HCT116 (cell line): ENCODE measurements around the gene RAPGEF1. TPM values are rescaled to one million over a fixed set of nuclear protein-coding genes. Genes with fewer than 3 reads are reported as not detected.

Experiments used
- ATAC-seq: fragments of 200-7000 bp; cut with Tn5 transposase; 2 replicates; pipeline ENCODE4 v1.9.1; 2020; ENCODE audit warnings: mild to moderate bottlenecking, moderate library complexity
- BruUV-seq: library from RNA; stranded (reverse); fragments of 400-500 nt; replicated peaks from 2 replicates; lab custom pipeline; 2021; lab: Mats Ljungman, UMichigan
- CTCF ChIA-PET: fragments of 300-600 bp; sonication (Branson Sonifier 250); formaldehyde crosslinking; loops from one replicate; lab custom pipeline; 2021; ENCODE audit warnings: antibody characterized with exemption; lab: Charles Lee
- POLR2A ChIA-PET: fragments of 300-600, 350-600 bp; sonication (Branson Sonifier 250); formaldehyde crosslinking; loops from one replicate; lab custom pipeline; 2021; ENCODE audit warnings: antibody characterized with exemption; lab: Charles Lee
- RAD21 ChIA-PET, 2 experiments: fragments of 300-600 bp; sonication (Branson Sonifier 250); formaldehyde crosslinking; loops; one replicate each; lab custom pipeline; 2023; ENCODE audit warnings: low total read pairs in 2 of 2; ENCODE audit not compliant: uncharacterized antibody in 2 of 2, unreplicated experiment in 2 of 2, low non-redundant PET in 1 of 2; lab: Charles Lee
- DNase-seq: peaks from one replicate; pipeline ENCODE4 v3.0.0-alpha.2; 2010; ENCODE audit warnings: low read depth, low spot score
- H2AFZ ChIP-seq: fragments of 200-600 bp; shearing (Covaris generic), sonication (generic); 2 replicates; pipeline ENCODE4 v1.6.1; 2017; ENCODE audit warnings: low read depth, mixed run types, mixed read lengths, antibody characterized with exemption, low read length; ENCODE audit not compliant: poor library complexity, severe bottlenecking
- H3K27ac ChIP-seq: 2 replicates; pipeline ENCODE4 v1.5.1; 2012; ENCODE audit warnings: low read depth, low read length
- H3K27me3 ChIP-seq: fragments of 200-600 bp; sonication (generic); 2 replicates; pipeline ENCODE4 v1.6.1; 2016; ENCODE audit warnings: mixed run types, low read length, mixed read lengths; ENCODE audit not compliant: insufficient read depth
- H3K36me3 ChIP-seq, 2 experiments: fragments of 200-500 bp in 1 of 2; fragments of 200-600 bp in 1 of 2; sonication (Bioruptor generic) in 1 of 2; sonication (generic) in 1 of 2; 2 replicates each; pipeline versions ENCODE4 v1.5.1 to v1.6.1; 2014 to 2016; ENCODE audit warnings: low read length in 2 of 2, inconsistent platforms in 1 of 2, mixed read lengths in 1 of 2, mixed run types in 1 of 2; ENCODE audit not compliant: insufficient read depth in 2 of 2, control insufficient read depth in 1 of 2
- H3K4me1 ChIP-seq, 2 experiments: fragments of 200-600 bp in 1 of 2; sonication (generic) in 1 of 2; 2 replicates each; pipeline versions ENCODE4 v1.5.1 to v1.6.1; 2012 to 2017; ENCODE audit warnings: low read length in 2 of 2, inconsistent platforms in 1 of 2, mild to moderate bottlenecking in 1 of 2, mixed read lengths in 1 of 2, mixed run types in 1 of 2, moderate library complexity in 1 of 2; ENCODE audit not compliant: insufficient read depth in 2 of 2, control insufficient read depth in 1 of 2
- H3K4me2 ChIP-seq: fragments of 200-600 bp; sonication (generic); 2 replicates; pipeline ENCODE4 v1.6.1; 2017; ENCODE audit warnings: mixed run types, low read length, mixed read lengths
- H3K4me3 ChIP-seq, 2 experiments: fragments of 200-600 bp in 1 of 2; sonication (generic) in 1 of 2; replicated peaks in 1 of 2; 2 replicates each; pipeline ENCODE4 v1.5.1; 2011 to 2016; ENCODE audit warnings: low read length in 2 of 2, control low read depth in 1 of 2, low read depth in 1 of 2, mild to moderate bottlenecking in 1 of 2, mixed read lengths in 1 of 2, mixed run types in 1 of 2
- H3K79me2 ChIP-seq: fragments of 200-600 bp; sonication (generic); 2 replicates; pipeline ENCODE4 v1.6.1; 2017; ENCODE audit warnings: mild to moderate bottlenecking, mixed run types, low read length, moderate library complexity, mixed read lengths; ENCODE audit not compliant: insufficient read depth
- H3K9ac ChIP-seq: fragments of 200-600 bp; sonication (generic); 2 replicates; pipeline ENCODE4 v1.6.1; 2016; ENCODE audit warnings: low read length, mixed read lengths
- H3K9me2 ChIP-seq: fragments of 200-600 bp; sonication (generic), shearing (Covaris generic); 2 replicates; pipeline ENCODE4 v1.6.1; 2017; ENCODE audit warnings: mixed run types, mild to moderate bottlenecking, moderate library complexity; ENCODE audit not compliant: insufficient read depth
- H3K9me3 ChIP-seq, 2 experiments: fragments of 200-500 bp in 1 of 2; fragments of 200-600 bp in 1 of 2; sonication (Bioruptor generic) in 1 of 2; sonication (generic) in 1 of 2; 2 replicates each; pipeline ENCODE4 v1.6.1; 2014 to 2017; ENCODE audit warnings: low read length in 2 of 2, mixed read lengths in 2 of 2, inconsistent platforms in 1 of 2, low read depth in 1 of 2, mild to moderate bottlenecking in 1 of 2, mixed run types in 1 of 2, moderate library complexity in 1 of 2; ENCODE audit not compliant: control insufficient read depth in 1 of 2, insufficient read depth in 1 of 2
- H4K20me1 ChIP-seq: fragments of 200-600 bp; sonication (generic), shearing (Covaris generic); 2 replicates; pipeline ENCODE4 v1.6.1; 2017; ENCODE audit warnings: mixed run types, mild to moderate bottlenecking, moderate library complexity; ENCODE audit not compliant: insufficient read depth
- CBX3 ChIP-seq: IDR thresholded peaks from 2 replicates; pipeline ENCODE4 v1.6.1; 2012; ENCODE audit warnings: low read depth
- CEBPB ChIP-seq: IDR thresholded peaks from 2 replicates; pipeline ENCODE4 v1.6.1; 2012; ENCODE audit warnings: low read depth
- EGR1 ChIP-seq: IDR thresholded peaks from 2 replicates; pipeline ENCODE4 v1.6.1; 2012; ENCODE audit warnings: low read depth
- ELF1 ChIP-seq: IDR thresholded peaks from 2 replicates; pipeline ENCODE4 v1.6.1; 2012; ENCODE audit warnings: low read depth, borderline replicate concordance
- EZH2 ChIP-seq: fragments of 200-600 bp; sonication (generic); IDR thresholded peaks from 2 replicates; pipeline ENCODE4 v1.6.1; 2017; ENCODE audit warnings: antibody characterized with exemption, mixed run types
- EZH2phosphoT487 ChIP-seq: fragments of 200-600 bp; IDR thresholded peaks from 2 replicates; pipeline ENCODE4 v1.6.1; 2018; ENCODE audit warnings: antibody characterized with exemption, borderline replicate concordance
- FOSL1 ChIP-seq: IDR thresholded peaks from 2 replicates; pipeline ENCODE4 v1.6.1; 2012; ENCODE audit warnings: low read depth
- JUND ChIP-seq: IDR thresholded peaks from 2 replicates; pipeline ENCODE4 v1.6.1; 2012
- POLR2A ChIP-seq: IDR thresholded peaks from 2 replicates; pipeline ENCODE4 v1.7.0; 2011; ENCODE audit warnings: borderline replicate concordance; ENCODE audit not compliant: insufficient read depth, insufficient read length; ENCODE audit errors: extremely low read depth
- POLR2AphosphoS5 ChIP-seq: IDR thresholded peaks from 2 replicates; pipeline ENCODE4 v1.6.1; 2011; ENCODE audit warnings: mild to moderate bottlenecking, low read depth, low read length, moderate library complexity
- RAD21 ChIP-seq: IDR thresholded peaks from 2 replicates; pipeline ENCODE4 v1.6.1; 2012; ENCODE audit warnings: low read depth, mild to moderate bottlenecking
- SIN3A ChIP-seq: IDR thresholded peaks from 2 replicates; pipeline ENCODE4 v1.6.1; 2012; ENCODE audit warnings: low read depth
- SP1 ChIP-seq: IDR thresholded peaks from 2 replicates; pipeline ENCODE4 v1.6.1; 2012; ENCODE audit warnings: low read depth
- TCF7L2 ChIP-seq: IDR thresholded peaks from 2 replicates; pipeline ENCODE4 v1.7.0; 2011; ENCODE audit warnings: borderline replicate concordance, inconsistent platforms; ENCODE audit not compliant: insufficient read depth, insufficient read length; ENCODE audit errors: extremely low read depth
- YY1 ChIP-seq: IDR thresholded peaks from 2 replicates; pipeline ENCODE4 v1.6.1; 2011; ENCODE audit warnings: low read length, low read depth, moderate library complexity, mild to moderate bottlenecking; ENCODE audit not compliant: insufficient replicate concordance; ENCODE audit errors: extremely low read depth
- ZFX ChIP-seq: fragments of 450-650 bp; IDR thresholded peaks from 2 replicates; pipeline ENCODE4 v1.6.1; 2017
- ZNF274 ChIP-seq: fragments of 200-500 bp; sonication (Bioruptor generic); IDR thresholded peaks from 2 replicates; pipeline ENCODE4 v1.6.1; 2014; ENCODE audit warnings: mild to moderate bottlenecking, low read depth, low read length, inconsistent platforms
- intact Hi-C: fragments of 100-400 bp; cut with micrococcal nuclease; formaldehyde crosslinking; loops from 2 replicates; pipeline ENCODE4 v1.10.0; 2022
- total RNA-seq: library from RNA; stranded (reverse); gene quantifications from one replicate; pipeline ENCODE4 v1.2.1, GENCODE V29; 2021; ENCODE audit not compliant: unreplicated experiment
- TF ChIP-seq, protein P1 (sequence below): IDR thresholded peaks from 2 replicates; pipeline ENCODE4 v1.6.1; 2012; ENCODE audit warnings: low read depth
- TF ChIP-seq, protein P2 (sequence below): IDR thresholded peaks from 2 replicates; pipeline ENCODE4 v1.6.1; 2012
- TF ChIP-seq, protein P3 (sequence below), 3 experiments: fragments of 200-600 bp in 1 of 3; sonication (generic) in 1 of 3; IDR thresholded peaks in 2 of 3; conservative IDR thresholded peaks in 1 of 3; 2 replicates each; pipeline ENCODE4 v1.5.1; 2012 to 2017; ENCODE audit warnings: low read depth in 2 of 3, low read length in 2 of 3, antibody characterized with exemption in 1 of 3, borderline replicate concordance in 1 of 3, control low read depth in 1 of 3, mild to moderate bottlenecking in 1 of 3, mixed read lengths in 1 of 3, mixed run types in 1 of 3, moderate library complexity in 1 of 3; ENCODE audit not compliant: insufficient read depth in 1 of 3

Gene RAPGEF1
- total RNA-seq, 1 experiment from 2014 or later, result 43.0 TPM

DNA sequence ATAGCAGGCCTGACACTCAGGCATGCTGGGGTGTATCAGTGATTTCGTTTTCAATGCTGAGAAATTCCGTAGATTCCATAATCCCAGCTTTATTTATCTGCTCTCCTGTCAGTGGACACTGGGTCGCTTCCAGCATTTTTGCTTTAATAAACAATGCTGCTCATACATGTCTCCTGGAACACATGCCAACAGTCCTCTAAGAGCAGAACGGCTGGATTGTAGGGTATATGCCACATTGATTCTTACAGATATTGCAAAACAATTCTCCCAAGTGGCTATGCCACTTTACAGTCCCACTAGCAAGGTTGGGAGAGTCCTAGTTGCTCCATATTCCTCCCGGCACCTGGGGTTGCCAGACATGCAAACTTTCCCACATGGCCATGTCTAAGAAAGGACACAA is 81.9 kb downstream of the RAPGEF1 start:
- H3K27ac ChIP-seq, result no peak overlapping the region
- ChIA-PET CTCF (no interaction called here), RAD21 (no interaction called here), POLR2A (interaction anchor here (0.6 kb wide), 1 partner anchor 20 kb away, joined by 4 read pairs; no protein-coding TSS in a partner anchor)
- H3K4me1 ChIP-seq, result peaks cover 18 to 22% of the 10 kb centered on the region in 2 experiments
- no peaks in the 10 kb centered on the region for H4K20me1 ChIP-seq
- H3K79me2 ChIP-seq, result no peaks in the 10 kb centered on the region
- TF ChIP-seq EZH2phosphoT487, result no peak
- no peak for TF ChIP-seq POLR2AphosphoS5
- TF ChIP-seq, protein P1, sequence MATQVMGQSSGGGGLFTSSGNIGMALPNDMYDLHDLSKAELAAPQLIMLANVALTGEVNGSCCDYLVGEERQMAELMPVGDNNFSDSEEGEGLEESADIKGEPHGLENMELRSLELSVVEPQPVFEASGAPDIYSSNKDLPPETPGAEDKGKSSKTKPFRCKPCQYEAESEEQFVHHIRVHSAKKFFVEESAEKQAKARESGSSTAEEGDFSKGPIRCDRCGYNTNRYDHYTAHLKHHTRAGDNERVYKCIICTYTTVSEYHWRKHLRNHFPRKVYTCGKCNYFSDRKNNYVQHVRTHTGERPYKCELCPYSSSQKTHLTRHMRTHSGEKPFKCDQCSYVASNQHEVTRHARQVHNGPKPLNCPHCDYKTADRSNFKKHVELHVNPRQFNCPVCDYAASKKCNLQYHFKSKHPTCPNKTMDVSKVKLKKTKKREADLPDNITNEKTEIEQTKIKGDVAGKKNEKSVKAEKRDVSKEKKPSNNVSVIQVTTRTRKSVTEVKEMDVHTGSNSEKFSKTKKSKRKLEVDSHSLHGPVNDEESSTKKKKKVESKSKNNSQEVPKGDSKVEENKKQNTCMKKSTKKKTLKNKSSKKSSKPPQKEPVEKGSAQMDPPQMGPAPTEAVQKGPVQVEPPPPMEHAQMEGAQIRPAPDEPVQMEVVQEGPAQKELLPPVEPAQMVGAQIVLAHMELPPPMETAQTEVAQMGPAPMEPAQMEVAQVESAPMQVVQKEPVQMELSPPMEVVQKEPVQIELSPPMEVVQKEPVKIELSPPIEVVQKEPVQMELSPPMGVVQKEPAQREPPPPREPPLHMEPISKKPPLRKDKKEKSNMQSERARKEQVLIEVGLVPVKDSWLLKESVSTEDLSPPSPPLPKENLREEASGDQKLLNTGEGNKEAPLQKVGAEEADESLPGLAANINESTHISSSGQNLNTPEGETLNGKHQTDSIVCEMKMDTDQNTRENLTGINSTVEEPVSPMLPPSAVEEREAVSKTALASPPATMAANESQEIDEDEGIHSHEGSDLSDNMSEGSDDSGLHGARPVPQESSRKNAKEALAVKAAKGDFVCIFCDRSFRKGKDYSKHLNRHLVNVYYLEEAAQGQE, result no peak
- TF ChIP-seq EGR1, result no peak
- TF ChIP-seq, protein P2, sequence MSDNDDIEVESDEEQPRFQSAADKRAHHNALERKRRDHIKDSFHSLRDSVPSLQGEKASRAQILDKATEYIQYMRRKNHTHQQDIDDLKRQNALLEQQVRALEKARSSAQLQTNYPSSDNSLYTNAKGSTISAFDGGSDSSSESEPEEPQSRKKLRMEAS, result no peak
- no peak for TF ChIP-seq ZNF274
- no peak for TF ChIP-seq RAD21
- no peak for TF ChIP-seq ELF1
- no peak for TF ChIP-seq SP1
- no peak for TF ChIP-seq JUND
- no peak for TF ChIP-seq SIN3A
- no peak for TF ChIP-seq CEBPB
- no peak for TF ChIP-seq EZH2
- TF ChIP-seq YY1, result no peak
- no peak for TF ChIP-seq ZFX
- no peak for TF ChIP-seq FOSL1
- TF ChIP-seq TCF7L2, result no peak
- TF ChIP-seq CBX3, result no peak
- TF ChIP-seq, protein P3, sequence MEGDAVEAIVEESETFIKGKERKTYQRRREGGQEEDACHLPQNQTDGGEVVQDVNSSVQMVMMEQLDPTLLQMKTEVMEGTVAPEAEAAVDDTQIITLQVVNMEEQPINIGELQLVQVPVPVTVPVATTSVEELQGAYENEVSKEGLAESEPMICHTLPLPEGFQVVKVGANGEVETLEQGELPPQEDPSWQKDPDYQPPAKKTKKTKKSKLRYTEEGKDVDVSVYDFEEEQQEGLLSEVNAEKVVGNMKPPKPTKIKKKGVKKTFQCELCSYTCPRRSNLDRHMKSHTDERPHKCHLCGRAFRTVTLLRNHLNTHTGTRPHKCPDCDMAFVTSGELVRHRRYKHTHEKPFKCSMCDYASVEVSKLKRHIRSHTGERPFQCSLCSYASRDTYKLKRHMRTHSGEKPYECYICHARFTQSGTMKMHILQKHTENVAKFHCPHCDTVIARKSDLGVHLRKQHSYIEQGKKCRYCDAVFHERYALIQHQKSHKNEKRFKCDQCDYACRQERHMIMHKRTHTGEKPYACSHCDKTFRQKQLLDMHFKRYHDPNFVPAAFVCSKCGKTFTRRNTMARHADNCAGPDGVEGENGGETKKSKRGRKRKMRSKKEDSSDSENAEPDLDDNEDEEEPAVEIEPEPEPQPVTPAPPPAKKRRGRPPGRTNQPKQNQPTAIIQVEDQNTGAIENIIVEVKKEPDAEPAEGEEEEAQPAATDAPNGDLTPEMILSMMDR (IDR thresholded peaks at IDR 0.05 in 2 of 3, conservative IDR thresholded peaks at IDR 0.05 in 1 of 3; ENCODE audit: borderline replicate concordance in 1 of 3, insufficient read depth in 1 of 3, low read depth in 2 of 3, low read length in 2 of 3), result no peak
- no peak for TF ChIP-seq POLR2A
- no peak overlapping the region for H2AFZ ChIP-seq
- H3K4me3 ChIP-seq, result 0 out of 4 replicates have a peak overlapping the region, but pooled peaks of 1 of the 2 experiments have one; percentile 36
- no peaks in the 10 kb centered on the region for H3K27me3 ChIP-seq
- H3K9me2 ChIP-seq, result no peaks in the 10 kb centered on the region
- no peak for DNase-seq
- H3K9me3 ChIP-seq, result no peaks in the 10 kb centered on the region
- intact Hi-C loops, result no loop called here
- peak overlapping the region; percentile 35; the same call in 1 of the 2 replicates for H3K9ac ChIP-seq
- peak overlapping the region; percentile 71 for H3K4me2 ChIP-seq
- H3K36me3 ChIP-seq, result no peaks in the 10 kb centered on the region
- ATAC-seq, result peak; percentile 59
- no TSS peak for BruUV-seq
